Activated T-cell treated with anti-CD3 and anti-CD28 coated beads for 48 hours (primary cell): ENCODE measurements around the gene CAV1.
A peak's percentile ranks its signal among the peaks of the same experiment; 100 is the strongest.
"Not testable (repeated sequence)": the region's sequence is repeated elsewhere in the genome, so short reads cannot be mapped to it uniquely, and the experiment has no call there.

Source experiments
- DNase-seq: peaks from one replicate; pipeline ENCODE4 v3.0.0-alpha.2; 2020; ENCODE audit warnings: low read depth

CAV1 gene, protein sequence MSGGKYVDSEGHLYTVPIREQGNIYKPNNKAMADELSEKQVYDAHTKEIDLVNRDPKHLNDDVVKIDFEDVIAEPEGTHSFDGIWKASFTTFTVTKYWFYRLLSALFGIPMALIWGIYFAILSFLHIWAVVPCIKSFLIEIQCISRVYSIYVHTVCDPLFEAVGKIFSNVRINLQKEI

DNA sequence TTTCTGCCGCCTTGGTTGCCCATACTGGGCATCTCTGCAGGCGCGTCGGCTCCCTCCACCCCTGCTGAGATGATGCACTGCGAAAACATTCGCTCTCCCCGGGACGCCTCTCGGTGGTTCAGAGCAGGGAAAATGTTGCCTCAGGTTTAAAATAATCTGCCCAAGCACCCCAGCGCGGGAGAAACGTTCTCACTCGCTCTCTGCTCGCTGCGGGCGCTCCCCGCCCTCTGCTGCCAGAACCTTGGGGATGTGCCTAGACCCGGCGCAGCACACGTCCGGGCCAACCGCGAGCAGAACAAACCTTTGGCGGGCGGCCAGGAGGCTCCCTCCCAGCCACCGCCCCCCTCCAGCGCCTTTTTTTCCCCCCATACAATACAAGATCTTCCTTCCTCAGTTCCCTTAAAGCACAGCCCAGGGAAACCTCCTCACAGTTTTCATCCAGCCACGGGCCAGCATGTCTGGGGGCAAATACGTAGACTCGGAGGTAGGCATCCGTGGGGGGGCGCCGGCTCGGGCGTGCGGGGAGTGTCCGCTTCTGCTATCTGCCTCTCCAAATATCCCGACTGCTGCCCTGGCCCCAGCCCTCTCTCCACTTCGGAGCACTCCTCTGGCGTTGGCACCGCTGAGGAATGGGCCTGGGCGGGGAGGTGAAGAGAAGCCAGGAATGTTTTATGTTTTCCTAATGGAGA, at the start of gene CAV1:
Gene CAV1, plus strand, starts transcription at position 428 of the 689 bp plus-strand sequence. Its CDS starts 27 bp downstream, at position 455.
- no peak for DNase-seq

DNA sequence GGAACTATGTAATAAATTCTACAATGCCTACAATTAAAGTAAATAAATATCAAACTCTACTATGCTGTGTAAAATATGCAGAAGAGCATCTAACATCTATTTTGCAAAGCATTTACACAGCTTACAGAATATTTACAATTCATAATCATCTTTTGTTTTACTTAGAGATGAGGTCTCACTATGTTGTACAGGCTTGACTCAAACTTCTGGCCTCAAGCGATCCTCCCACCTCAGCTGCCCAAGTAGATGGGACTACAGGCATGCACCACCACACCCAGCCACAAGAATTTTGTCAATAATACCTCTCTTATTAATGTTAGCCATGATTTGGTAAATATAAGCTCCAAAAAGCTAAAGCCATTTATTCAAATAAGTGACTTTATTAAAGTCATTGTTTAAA, 47.2 kb upstream of the CAV1 start:
- DNase-seq, result no peak

DNA sequence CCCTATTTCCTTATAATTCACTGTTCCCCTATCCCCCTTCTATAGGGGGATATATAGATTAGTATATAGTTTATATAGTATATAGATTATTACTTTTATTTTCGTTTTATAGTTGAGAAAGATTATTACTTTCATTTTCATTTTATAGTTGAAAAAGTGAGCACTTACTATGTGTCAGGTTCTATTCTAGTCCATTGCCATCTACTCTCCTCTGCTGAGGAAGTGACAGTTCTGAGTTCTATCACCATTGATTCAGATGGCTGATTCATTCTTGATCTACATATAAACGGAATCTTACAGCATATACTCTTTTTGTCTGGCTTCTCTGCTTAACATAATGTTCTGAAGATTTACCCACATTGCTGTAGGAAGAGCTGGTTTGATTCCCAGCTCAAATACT, 46.0 kb upstream of the CAV1 start:
- DNase-seq, result no peak

DNA sequence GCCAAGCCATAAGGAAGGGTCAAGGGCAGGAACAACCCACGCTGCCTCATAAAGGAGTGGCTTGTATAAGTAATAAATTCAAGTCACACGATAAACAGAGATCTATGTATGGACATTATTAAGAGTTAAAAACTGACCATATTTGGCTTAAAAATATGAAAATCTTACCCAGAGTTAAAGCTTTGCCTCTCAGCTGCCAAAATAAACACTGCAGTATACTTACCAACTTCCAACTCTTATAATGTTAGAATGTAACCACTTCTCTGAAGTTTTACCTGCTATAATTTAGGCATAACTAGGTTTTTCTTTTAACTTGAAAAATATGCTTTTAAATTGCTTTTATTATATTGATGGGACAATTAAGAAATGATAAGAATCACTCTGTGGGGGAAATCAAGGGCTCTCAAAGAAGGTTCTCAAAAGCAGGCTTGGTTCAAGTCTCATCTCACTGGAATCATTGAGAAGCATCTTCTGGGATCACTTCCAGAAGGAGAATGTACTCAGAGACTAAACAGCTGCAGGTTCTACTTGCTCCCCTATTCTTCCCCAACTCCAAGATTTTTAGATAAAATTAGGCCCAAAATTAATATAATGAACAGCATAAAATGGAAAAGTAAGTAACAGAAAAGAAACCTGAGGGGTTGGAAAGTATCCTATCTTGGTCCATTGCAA, 41.4 kb upstream of the CAV1 start:
- no peak for DNase-seq

DNA sequence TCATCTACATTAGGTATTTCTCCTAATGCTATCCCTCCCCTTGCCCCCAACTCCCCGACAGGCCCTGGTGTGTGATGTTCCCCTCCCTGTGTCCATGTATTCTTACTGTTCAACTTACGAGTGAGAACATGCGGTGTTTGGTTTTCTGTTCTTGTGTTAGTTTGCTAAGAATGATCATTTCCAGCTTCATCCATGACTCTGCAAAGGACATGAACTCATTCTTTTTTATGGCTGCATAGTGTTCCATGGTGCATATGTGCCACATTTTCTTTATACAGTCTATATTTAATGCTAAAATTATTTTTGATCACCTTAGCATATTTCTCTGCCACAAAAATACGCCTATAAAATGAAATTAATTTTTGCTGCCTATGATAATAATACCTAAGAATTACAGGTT, 40.4 kb upstream of the CAV1 start:
- DNase-seq, result not testable (repeated sequence)

DNA sequence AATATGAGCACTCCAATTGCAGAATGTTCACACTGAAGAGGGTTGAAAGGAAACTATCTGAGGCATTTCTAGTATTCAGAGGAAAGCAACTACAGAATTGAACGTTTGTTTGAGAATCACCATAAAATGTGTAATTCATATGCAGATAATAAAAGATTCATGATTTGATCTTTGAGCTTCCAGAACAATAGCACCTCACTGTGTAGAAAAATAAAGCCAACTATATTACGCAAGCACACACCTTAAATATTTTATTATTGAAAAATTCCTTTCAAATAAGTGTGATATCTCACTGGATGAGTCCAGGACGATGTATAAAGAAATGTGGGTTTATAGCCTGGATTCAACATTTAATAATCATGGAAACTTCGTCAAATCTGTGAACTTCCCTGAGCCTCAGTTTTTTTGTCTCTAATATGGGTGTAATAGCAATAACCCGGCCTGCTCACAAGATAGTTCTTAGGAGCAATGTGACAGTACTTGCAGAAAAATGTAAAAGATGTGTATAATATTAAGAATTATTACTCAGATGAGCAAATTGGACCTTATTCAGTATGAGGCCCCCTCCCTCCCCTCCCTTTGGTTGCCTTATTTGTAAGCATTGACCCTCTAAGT, 36.8 kb upstream of the CAV1 start:
- no peak for DNase-seq

DNA sequence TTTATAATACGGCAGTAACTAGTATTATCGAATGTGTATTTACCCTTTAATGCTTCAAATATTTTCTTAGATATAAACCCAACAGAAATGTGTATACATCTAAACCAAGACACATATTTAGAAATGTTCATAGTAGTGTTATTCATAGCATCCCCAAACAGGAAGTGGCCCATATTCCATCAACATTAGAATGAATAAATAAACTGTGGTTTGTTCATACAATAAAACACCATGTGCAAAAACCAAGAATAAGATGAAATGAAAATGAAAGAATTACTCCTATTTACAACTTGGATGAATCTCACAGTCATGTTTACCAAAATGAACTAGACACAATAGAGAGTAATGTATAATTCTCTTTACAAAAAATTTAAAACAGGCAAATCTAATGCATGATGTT, 34.5 kb upstream of the CAV1 start:
- no peak for DNase-seq

DNA sequence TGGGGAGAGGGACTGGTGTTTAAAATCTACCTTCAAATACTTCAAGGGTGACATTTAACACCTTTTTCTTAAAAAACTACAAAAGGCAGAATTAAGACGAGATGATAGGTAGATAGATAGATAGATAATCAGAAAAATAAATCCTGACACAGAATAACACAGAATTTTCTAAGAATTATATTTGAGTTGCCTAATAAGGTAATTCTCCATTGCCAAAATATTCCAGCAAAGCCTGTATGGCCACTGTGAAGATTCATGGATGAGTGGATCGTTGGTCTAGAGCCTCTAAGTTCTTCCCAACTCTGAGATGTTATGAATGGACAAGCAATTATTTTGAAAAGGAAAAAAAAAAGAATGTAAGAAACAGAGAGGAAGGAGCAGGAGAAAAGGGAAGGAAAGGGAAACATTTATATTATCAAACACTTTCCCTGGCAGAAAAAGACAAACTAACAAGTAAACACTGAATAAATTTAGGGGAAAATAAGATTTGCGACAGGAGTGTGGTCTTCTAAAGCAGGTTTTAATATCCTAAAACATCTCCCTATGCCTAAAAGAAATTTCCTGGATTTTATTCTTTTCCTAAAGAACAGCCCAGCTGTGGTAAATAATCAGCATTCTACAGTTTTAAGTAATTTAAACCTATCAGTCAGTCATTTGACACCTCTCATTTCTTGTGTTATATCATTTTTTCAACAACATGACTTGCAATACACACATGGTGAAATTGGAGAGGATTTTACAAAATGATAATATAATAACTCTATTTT, 32.8 kb upstream of the CAV1 start:
- no peak for DNase-seq

DNA sequence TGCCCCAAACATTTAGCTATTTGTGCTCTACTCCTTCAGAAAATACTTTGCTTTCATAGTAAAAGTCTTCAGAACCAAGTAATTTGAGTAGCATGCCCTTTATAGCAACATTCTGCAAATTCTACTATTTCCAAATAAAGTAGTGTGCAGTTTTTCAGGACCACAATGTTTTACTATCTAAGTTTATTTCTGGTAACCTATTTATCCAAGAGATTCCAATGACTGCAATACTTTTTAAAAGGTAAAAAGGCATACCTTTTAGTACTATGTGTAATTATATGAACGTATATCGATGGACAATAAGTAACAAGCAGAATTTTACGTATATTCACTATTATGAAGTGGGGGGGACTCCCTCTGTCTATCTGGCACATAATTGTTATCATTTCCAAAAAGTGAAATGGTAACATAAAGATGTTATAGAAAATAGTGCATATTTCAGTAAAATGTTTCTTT, 32.2 kb upstream of the CAV1 start:
- DNase-seq, result no peak

DNA sequence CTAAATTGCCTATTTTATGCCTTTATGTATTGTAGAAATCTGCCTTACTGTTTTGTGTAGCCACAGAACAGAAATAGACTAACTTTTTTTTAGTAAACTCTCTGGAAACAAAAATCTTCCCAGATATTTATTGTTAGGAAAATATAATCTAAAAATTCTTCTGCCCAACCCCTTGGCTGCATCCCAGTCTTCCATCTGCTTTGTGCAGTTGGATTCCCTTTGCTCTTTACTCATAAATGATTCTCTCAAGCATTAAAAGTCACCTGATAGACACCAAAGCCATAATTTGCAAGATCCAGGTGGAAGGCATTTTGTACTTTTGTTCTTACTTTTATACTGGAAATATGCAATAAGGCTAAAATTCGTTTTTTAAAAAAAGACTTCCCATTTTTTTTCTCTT, 31.4 kb upstream of the CAV1 start:
- DNase-seq, result no peak

DNA sequence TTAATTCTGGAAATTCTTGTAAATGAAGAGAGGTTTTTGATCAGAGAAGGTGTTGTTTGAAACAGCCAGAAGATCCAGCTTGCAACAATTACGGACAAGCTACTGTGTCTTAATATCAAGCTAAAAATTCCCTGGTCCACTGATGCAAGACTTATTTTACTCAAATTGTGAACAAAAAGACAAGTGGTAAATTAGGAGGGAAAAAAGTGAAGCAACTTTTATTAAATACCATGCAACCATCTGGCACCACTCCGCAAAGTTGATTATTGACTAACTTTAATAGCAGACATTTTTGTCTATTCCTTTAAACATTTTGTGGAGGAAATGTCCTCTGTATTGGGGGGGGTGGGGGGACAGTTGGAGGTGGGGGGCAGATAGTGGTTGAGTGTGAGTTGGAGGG, 30.4 kb upstream of the CAV1 start:
- DNase-seq, result no peak

DNA sequence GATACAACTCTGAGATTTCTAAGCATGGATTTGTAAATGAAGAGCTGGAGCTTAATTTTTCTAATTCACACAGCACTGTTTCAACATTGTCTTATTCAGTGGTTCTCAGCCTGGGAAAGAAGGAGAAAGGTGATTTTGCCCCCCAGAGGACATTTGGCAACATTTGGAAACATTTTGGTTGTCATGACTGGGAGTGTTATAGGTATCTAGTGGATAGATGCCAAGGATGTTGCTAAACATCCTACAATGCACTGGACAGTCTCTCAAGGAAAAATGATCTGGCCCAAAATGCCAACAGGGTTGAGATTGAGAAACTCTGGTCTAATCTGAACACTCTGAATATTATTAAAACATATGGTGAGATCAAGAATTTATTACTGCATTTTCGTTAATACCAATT, 29.1 kb upstream of the CAV1 start:
- DNase-seq, result no peak

DNA sequence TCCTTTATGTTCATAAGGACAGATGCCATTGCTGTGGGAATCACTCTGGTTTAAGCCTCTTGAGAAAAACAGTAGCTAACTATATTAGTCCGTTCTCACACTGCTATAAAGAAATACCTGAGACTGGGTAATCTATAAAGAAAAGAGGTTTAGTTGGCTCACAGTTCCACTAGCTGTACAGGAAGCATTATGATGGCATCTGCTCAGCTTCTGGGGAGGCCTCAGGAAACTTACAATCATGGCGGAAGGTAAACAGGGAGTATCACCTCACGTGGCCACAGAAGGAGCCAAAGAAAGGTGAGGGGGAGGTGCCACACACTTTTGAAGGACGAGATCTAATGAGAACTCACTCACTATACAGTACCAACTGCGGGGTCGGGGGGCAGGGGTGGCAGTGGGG, 28.2 kb upstream of the CAV1 start:
- no peak for DNase-seq

DNA sequence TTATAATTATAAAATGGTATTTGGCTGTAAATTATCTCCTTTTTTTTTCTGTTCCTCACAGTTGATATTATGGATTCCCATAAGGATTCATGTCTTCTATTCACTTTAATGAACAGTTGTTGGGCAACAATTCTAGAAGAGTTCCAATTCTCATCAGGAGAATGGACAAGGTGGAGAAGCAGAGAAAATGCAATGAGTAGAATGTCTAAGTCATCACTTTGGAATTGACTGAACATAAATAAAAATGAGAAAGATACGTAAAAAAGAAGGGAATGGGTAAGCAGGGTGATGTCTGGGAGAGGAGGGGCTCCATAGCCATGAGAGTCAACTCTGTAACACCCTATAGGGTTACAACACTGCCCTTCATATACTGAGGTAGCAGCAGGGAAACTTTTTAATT, 27.1 kb upstream of the CAV1 start:
- DNase-seq, result no peak

DNA sequence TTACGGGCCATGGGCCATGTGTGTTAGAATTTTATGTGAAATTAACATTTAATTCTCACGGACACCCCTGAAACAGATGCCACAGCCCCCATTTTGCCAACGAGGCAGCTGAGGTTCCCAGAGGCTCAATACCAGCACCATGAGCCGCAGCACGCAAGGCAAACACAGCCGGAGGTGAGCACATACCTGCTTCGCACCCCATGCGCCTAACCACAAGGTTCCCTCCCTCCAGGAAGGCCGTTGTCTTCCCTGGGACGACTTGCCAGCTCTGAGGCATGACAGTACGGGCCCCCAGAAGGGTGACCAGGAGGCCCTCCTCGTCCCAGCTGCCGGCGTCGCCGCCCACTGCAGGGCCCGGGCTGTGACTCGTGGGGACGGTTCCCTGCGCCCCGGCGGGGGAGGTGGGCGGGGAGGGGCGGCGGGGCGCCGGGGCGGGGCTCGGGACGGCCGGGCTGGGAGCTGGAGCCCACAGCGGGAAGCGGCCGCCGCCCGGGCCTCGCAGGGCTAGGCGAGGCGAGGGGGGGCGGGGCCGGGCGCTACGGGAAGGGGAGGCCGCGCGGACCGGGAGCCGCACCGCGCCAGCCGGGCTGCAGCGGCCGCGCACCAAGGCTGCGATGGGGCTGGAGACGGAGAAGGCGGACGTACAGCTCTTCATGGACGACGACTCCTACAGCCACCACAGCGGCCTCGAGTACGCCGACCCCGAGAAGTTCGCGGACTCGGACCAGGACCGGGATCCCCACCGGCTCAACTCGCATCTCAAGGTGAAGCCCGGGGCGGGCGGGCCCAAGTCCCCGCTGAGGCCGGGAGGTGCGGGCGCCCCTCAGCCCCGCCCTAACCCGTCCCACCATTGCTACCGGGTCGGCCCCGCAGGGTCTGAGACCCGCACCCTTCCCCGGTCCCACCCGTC, 25.4 kb upstream of the CAV1 start, which contains the start of gene CAV2:
Gene CAV2, plus strand, starts transcription at position 571 of the 910 bp plus-strand sequence. Its CDS starts 44 bp downstream, at position 615.
- no peak for DNase-seq

DNA sequence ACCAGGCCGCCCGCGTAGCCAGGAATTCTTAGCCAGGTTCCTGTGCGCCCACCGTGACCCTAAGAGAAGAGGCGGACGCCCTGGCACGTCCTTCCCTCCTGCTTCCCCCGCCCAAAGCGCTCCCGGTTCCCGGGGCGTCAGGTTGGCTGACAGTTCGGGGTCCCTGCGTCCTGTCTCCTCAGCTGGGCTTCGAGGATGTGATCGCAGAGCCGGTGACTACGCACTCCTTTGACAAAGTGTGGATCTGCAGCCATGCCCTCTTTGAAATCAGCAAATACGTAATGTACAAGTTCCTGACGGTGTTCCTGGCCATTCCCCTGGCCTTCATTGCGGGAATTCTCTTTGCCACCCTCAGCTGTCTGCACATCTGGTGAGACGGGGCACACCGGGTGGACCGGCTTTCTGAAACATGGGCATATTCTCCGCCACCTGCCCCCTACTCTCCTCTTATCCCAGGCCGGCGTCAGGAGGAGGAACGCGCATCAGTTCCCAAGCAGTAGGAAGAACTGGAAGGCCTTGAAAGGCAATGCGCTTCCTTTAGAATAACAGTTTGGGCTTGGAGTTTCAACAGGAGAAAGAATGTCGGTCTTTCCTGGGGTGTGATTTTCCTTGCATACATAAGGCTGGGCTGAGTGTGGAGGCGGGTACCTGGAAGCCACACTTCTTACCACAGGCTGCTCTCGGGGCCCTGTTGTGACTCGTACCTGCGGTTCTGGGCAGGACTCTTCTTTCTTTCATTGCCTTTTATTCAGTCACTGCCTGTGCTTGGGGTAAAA, 24.6 kb upstream of the CAV1 start:
- DNase-seq, result peak; percentile 45

DNA sequence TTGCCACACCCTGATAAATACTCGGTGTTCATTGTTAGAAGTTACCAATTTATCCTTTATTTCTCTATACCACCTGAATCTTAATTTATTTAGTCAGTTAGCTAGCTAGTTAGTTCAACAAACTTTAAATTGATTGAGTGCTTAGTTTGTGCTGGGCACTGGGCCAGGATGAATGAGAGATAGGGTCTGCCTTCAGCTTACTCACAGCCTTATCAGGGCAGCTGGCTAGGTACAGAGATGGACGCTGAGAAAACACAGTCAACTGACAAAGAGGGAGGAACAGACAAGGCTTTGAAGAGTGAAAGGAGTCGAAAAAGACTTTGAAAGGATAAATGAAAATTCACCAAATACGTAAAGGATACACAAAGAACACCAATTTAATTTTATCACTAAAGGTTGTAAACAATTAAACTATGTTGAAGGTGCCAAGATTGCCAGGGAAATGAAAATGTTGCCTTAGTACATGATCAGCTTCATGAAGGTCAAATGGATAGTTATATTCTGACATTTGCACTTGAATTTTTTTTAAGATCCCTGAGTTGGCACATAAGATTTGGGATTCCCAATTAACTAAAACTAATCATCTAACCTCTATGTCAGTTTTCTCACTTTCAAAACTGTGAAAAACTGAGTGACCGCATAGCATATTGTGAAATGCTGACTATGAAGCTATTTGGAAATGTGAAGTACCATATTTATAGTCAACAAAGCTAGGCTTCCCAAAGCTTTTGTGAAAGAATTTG, 23.2 kb upstream of the CAV1 start:
- DNase-seq, result no peak

DNA sequence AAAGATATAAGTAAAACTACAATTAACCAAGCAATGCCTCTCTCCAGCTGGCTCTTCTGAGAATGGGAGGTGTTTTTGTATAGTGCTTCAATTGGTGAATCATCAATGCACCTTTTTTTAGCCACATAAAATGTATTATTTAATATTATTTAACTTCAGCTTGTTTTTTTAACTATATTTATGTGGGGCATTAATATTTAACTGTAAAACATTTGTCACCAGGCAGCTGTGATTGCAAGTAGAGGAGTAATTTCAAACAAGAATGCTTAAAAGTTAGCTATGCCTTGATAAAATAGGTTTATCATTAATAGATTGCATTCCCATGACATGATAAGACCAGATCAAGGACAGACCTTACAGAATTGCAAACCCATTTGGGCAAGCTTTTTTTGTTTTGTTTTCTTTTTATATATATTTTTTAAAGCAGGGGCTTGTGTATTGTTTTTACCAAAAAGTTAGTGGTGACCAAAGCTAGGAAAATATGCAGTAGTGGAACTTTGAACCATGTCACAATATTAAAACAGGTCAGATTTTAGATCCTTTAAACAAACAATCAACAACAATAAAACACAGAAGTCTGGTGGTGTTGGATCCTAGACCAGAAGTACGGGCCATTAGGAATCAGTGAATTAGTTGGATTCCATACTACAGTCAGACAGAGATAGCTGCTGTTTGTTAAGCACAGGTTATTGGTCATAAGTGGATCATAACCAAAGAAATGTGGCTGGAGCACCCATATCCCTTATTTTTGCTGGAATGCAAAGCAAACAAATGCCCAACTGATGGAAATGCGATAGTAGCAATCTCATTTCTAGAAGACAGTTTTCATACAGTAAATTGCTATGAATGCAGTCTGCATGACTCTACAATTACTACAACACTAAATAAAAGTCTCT, 22.4 kb upstream of the CAV1 start:
- no peak for DNase-seq
